CD1c-positive myeloid dendritic cell (primary cell): Measurements from ENCODE around the gene RCAN1.
"Not testable (repeated sequence)": the region's sequence is repeated elsewhere in the genome, so short reads cannot be mapped to it uniquely, and the experiment has no call there.

ENCODE experiments used
- DNase-seq: peaks from one replicate; pipeline ENCODE4 v3.0.0-alpha.2; 2016; ENCODE audit errors: extremely low spot score

The RCAN1 gene

DNA sequence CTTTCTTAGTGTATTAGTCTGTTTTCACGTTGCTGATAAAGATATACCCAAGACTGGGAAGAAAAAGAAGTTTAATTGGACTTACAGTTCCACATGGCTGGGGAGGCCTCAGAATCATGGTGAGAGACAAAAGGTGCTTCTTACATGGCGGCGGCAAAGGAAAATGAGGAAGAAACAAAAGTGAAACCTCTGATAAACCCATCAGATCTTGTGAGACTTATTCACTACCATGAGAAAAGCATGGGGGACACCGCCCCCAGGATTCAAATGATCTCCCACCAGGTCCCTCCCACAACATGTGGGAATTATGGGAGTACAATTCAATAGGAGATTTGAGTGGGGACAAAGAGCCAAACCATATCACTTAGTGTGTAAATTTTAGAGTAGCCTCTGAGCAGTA, 46.1 kb downstream of the RCAN1 start:
- not testable (repeated sequence) for DNase-seq

DNA sequence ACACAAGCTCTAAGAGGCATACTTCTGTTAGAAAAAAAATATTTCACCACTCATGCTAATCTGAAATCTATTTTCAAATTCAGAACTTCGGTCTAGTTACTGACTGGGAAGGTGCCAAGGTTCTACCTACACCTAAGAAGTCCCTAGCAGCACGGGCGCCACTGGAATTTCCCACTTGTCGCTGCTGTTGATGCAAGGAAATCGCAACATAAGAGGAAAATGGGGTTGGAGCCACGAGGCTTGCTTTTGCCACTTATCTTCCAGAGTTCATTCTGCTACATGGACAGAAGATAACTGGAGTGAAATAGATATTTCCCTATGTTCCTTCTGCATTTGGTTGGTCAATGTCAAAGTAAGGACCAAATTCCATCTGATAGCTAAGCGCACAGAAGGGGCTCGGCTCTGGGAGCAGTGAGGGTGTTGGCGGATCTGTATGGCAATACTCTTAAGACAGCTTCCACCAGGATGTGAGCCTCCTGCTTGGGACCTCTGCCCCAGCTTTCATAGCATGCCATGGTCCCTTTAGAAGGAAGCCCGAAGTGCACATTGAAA, 47.2 kb downstream of the RCAN1 start:
- no peak for DNase-seq

DNA sequence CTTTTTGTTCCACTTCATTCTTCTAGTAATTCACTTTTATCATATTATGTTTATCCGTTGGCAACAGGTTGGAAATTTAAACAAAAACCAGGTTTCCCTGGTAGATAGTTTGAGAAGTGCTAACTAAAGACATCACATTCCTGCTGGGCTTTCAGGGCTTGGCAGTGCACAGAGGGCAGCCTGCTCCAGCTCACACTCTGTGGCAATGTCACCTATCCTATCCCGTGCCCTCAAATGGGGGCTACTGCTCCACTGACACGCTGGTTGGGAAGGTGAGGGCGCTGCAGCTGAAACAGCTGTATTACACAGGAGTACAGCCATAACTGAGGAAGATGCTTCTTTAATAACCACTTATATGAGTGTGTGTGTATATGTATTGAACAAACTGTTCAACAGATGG, 49.7 kb downstream of the RCAN1 start:
- no peak for DNase-seq

DNA sequence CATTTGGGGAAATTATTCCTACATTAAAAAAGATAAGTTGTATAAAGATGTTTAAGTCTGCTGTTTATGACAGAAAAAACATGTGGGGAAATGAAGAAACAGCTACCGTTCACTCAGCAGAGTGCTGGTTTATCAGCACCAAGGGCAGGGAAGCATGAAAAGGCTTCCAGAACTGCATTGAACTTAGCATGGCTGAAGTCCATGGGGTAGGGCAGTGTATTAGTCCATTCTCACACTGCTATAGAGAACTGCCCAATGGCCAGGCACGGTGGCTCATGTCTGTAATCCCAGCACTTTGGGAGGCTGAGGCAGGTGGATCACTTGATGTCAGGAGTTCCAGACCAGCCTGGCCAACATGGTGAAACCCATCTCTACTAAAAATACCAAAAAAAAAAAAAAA, 51.5 kb downstream of the RCAN1 start:
- DNase-seq, result not testable (repeated sequence)

DNA sequence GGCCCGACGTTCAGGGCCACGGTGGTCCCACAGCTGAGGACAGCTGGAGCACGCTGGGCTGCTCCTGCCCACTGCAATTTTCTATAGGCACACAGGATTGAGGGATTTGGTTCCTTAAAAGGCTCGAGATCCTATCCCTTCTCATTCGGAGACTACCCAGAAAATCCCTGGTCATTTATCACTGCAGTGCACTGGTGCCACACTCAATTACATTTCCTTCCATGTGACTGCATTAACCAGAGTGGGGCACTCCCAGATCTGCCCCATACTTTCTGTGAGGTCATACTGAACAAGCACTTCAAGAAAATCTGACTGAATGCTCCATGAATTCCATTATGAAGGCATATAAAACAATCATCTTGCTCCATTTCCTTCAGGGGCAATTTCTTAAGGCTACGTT, 53.1 kb downstream of the RCAN1 start:
- DNase-seq, result no peak

DNA sequence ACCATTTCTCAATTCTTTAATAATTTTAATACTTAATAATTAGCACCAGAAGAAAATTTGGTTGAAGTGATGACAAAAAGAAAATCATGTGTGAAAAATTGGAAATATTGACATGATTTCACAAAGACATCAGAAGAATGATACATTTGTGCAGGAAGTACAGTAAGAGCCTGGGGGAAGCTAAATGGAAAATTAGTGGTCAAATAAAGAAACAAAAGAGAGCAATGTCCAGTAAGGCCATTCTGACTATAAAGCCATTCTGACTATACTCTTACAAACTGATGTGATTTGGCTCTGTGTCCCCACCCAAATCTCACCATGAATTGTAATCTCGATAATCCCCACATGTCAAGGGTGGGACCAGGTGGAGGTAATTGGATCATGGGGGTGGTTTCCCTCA, 54.3 kb downstream of the RCAN1 start:
- DNase-seq, result no peak

DNA sequence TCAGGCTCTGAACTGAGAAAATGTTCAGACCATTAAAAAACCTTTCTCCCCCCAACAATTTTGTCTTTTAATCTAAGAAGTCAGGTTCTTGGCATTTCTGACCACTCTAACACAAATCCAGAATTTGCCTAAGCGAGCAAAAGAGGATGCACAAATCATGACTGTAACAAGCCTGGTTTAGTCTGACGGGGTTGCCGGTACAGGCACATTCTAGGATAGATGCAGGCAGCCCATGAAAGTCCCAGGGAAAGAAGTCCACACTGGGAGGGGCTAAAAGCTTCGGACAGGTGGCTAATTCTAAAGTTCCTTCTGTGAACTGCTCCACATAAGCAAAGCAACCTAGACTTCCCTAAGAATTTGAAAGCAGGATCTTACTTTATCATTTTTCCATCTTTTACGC, 54.9 kb downstream of the RCAN1 start:
- no peak for DNase-seq

DNA sequence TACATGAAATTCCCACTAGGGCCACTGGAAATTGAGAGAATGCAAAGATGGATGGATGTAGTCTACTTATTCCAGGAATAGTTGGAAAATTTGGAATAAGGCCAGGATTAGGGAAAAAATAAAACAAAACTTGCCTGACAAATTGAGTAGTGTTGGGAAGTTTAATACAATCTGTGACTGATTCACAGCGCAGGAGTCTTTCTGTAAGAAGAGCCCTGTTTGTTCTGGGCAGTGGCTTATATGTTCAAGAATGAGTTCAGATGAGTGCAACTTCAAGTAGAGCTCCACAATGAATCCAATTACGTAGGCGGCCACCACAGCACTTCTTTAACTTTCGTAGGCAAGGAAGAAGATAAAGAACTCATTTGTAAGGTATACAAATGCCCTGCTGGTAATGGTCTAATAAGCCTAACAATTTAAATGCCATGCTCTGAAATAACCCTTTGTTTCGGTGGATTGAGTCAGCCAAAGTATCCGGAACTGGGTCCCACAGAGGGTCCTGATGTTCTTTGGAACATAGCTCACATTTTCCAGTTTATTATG, 55.8 kb downstream of the RCAN1 start:
- no peak for DNase-seq

DNA sequence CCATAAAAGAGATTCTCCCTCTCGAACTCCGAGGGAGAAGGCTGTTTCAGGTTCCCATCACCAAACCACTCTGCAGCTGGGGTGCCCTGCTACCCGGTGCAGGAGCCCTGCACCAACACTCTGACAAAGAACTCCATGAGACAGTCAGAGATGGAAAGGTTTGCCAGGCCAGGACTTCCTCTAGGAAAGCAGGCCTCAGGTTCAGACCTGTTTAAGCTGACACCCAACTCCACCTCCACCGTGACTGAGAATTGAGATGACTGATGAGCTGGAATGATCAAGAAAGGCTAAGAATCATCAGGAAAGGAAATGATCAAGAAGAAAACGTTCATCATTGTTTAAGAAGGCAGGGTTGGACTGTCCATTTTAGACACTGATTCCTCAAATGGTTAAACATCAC, 56.7 kb downstream of the RCAN1 start:
- DNase-seq, result no peak

DNA sequence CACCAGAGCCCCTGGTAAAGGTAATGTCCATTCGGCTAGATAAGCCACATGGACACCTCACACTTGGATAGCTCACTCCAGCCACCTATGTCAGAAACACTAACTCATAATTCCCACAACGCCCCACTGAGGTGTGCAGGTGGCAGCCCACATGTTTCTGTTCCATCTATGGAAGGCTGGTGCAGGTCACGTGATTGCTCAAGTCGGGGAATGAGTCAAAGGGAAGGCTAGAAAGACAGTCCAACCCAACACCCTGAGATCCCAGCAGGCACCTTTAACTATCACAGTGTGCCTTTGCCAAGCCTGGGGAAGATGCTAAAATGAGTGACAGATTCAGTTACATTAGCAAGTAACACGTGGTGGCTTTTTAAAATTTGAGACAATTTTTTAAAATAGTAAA, 57.7 kb downstream of the RCAN1 start:
- no peak for DNase-seq

DNA sequence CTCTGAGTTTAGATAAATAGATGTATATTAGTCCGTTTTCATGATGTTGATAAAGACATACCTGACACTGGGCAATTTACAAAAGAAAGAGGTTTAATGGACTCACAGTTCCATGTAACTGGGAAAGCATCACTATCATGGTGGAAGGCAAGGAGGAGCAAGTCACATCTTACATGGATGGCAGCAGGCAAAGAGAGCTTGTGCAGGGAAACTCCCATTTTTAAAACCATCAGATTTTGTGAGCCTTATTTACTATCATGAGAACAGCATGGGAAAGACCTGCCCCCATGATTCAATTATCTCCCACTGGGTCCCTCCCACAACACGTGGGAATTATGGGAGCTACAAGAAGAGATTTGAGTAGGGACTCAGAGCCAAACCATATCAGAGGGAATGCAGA, 60.2 kb downstream of the RCAN1 start:
- DNase-seq, result not testable (repeated sequence)

DNA sequence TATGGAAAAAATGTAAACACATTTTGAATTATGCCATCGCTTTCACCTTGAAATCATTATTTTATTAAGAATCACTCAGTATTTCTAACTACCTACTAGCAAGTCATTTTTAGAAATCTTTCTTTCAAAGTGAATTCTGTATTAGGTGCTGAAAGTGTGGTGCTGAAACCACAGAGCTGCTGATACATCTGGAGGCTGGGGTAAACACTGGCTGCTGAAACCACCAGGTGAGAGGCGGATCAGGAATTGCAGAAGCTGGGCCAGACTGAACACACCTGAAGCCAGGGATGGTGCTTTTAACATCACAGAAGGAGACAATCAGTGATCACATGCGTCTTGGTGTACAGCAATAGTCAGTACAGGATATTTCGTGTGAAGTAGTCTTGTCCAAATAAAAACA, 60.7 kb downstream of the RCAN1 start:
- DNase-seq, result no peak

DNA sequence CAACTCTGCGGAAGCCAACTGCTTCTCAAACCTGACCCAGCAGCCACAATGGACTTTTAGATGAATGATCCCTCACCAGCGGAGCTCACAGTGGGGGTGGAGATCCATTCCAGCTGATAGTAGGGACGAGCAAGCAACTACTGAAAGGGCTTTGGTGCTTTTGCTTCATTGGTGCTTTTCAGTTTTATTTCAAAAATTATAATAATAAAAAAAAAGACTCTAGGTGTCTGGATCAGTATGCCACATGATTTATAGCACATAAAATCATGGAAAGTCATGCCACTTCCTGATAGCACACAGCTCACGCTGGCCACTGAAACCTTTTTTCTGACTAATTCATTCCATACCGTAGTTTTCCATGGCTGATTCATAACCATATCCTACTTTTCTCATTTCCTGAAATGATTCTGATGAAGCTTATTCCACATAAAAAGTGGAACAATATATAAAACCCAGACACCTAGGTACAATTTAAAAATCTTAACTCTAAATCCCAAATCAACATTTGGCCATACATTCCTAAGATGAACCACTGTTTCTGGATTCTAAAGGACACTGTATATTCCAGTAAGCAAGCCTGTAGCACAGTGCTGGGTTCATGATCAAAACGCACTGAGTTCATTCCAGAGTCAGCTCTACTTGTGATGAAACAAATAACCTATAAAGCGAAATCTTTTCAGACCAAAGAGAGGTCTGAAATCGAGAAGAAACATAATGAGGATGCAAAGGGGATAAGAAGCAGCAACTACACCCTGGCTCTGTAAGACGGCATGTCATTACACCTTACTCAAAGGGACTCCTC, 61.6 kb downstream of the RCAN1 start:
- peak; percentile 54 for DNase-seq

DNA sequence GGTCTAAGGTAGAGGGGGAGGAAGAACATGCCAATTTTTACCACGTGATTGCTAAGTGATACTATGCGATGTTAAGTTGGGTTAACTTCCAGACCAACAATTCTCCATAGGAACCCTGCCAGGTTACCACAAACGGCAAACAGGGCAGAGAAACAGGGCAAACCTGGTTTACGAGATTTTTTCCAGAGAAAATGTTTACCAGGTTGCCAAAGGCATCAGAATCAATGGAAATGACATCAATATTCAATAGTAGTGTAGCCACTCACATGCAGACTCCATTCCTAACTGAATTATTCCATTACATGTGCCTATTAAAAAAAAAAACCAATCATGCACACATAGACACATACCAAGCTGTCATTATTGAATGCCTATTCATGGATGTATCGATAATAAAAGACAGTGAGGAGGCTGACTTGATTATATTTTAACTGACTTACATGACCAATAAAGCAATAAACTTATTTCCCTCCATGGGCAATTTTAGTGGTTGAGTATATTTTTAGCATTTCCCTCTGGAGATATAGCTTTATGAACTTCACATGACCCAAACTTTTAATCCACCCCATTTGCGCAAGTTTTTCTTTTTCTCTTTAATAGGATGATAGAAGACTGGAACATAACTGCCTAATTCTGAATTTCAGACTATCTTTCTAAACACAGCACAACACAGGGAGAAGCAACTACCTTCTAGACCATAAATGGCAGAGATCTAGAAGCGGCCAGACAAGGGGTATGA, 62.4 kb downstream of the RCAN1 start:
- no peak for DNase-seq

DNA sequence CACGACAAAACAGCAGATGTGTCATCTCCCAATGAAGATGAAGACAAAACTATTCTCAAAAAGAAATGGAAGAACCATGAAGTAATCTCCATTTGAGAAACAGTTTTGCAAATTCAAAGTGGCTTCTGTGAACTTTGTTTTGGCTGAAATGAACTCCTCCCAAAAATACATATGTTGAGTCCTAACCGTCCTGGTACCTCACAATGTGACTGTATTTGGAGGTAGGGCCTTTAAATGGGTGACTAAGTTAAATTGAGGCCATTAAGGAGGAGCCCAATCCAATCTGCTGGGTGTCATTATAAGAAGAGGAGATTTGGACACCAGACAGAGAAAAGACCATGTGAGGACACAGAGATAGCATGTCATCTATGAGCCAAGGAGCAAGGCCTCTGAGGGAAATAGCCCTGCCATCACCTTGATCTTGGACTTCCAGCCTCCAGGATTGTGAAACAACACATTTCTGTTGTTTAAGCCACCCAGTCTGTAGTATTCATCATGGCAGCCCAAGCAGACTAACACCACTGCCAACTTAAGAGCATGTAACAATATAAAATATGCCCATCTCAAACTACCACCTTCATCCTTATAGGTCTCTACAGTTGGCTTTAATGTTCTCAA, 64.6 kb downstream of the RCAN1 start:
- DNase-seq, result no peak

DNA sequence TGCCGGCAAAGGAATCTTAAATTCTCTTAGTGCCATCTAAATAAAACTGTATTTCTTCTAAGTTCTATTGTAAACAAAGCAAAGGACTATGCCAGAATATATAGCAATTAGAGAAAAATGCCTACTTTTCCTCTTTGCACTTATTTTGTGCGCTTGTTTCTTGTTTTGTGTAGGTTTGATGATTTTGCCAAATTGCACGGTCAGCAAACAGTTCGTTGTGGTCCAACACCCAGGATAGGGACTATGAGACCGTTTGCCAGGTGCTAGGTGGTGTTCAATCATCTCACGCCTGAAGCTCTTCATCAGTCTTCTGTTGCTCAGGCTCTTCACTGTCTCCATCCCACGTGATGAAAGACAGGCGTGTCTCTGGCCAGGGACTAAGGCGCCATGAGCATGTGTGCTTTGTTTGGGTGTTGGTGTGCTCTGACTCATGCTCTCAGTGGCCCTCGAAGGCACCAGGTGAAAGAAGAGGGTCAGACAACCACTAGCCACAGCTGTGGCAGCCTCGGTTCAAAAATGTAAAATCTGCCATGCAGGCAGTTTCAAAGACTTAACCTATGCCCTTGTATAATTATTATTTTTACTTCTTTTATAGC, 66.0 kb downstream of the RCAN1 start:
- no peak for DNase-seq

DNA sequence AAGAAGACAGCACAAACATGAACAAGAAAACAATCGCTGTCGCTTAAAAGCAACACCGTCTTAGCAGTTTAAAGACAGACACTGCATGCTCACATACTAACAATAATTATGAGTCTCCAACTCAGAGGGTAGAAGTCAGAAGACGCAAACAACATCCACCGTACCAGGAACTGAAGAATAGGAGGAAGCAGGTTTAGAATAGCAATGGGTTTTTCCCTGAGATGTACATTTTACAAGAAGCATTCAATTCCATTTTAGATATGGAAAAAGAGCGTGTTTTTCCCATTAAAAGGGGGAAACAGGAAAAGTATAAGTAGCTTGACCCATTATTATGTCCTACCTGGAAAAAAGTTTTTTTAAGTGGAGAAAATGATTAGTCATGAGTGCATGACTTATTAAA, 68.4 kb downstream of the RCAN1 start:
- DNase-seq, result peak; percentile 60

DNA sequence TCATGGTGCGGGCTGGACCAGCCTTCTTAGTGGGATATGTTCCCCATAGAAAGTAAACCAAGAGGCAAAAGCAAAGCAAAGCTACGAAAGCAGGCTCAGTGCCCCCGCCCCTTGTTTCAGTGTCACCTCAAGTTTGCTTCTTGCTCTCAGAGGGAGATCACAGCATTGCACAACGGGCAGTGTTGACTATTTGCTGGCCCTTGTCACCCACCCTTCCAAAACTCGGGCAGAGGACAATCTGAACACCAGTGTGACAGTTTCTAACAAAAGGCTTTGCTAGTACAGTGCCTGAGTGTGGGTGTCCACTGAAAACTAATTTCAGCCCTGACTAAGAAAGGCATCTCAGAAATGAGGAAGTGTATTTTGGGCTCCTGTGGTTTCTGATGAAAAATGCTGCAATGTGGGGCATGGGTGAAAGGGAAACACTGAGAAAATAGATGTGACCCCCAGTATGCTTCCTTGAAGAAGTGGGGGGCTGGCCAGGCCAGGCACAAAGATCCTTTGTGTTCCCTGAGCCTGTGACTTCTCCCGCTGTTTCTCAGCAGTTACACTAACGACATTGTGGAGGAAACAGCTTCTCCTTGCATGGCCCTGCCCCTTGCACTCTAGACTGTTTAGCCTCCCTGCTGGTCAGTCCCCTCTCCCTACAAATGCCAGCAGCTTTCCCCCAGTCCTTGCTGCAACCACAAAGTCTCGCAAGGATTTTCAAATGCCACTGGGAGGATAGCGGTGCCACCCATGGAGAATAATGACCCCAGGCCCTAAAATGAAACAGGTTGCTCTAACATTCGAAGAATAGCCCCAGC, 69.6 kb downstream of the RCAN1 start:
- DNase-seq, result peak; percentile 96

DNA sequence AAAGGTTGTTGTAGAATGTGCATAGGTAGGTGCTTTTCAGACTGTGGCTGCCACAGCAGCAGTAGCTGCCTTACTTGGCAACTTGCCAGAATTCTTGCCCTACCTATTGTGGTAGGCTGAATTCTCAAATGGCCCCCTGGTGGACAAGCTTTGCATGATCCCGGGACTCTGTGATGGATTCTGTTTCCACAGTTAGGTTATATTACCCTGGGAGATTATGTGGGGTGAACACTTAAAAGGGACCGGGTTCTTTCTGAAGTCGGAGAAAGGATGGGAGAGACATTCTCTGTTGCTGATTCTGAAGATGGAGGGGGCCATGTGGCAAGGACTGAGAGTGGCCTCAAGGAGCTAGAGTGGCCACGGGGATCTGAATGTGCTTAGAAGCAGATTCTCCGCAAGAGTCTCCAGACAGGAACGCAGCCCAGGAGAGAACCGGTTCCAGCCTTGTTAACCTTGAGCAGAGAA, 70.8 kb downstream of the RCAN1 start:
- DNase-seq, result peak; percentile 70

DNA sequence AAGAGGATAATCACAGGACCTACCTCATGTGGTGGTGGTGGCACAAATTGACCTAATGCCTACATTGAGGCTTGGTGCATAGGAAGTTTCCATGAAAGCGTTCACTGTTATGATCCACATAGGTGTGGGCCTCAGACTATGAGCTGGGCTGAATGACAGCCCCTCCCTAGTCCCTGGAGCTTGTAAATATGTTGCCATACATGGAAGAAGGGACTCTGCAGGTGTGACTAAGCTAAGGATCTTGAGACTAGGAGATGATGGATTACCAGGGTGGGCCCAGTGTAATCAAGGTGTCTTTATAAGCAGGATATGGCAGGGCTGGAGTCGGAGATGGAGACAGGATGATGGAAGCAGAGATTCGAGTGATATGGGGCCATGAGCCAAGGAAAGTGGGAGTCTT, 71.9 kb downstream of the RCAN1 start:
- DNase-seq, result no peak

DNA sequence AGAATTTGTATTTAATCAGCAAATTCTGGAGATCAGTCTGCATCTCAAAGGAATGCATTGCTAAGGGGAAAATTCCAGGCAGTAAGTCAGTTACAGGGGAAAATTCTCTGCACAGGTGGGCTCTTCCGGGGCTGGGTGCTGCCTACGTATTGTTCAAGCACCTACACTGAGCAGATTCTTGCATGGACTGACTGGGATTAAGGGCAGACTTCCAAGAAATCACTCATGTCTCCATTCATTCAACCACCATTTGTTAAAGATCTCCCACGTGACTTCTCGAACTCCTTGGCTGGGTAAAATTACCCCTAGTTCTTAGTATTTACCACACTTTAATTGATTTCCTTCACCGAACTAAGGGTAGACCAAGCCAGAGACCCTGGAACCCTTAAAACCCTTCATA, 74.7 kb downstream of the RCAN1 start:
- no peak for DNase-seq
